HepG2 (cell line): Measurements from ENCODE around the gene ATP5MG. TPM values are rescaled to one million over a fixed set of nuclear protein-coding genes. Genes with fewer than 3 reads are reported as not detected.

Experiments used
- ATF4 ChIP-seq, 2 experiments: fragments of 450-650 bp in 1 of 2; sonication (generic) in 1 of 2; formaldehyde crosslinking; IDR thresholded peaks; 2 replicates each; pipeline versions ENCODE4 v1.5.0 to v1.8.0; 2020 to 2022; ENCODE audit warnings: mild to moderate bottlenecking in 1 of 2, missing genetic modification reagents in 1 of 2
- ESRRA ChIP-seq: sonication (generic); formaldehyde crosslinking; IDR thresholded peaks from 2 replicates; pipeline ENCODE4 v1.5.1; 2020; ENCODE audit warnings: mild to moderate bottlenecking, low read depth, missing genetic modification reagents
- HNRNPLL ChIP-seq: fragments of 200-400 bp; formaldehyde crosslinking; IDR thresholded peaks from 2 replicates; pipeline ENCODE4 v1.6.1; 2017; ENCODE audit warnings: mild to moderate bottlenecking, low read depth, low read length; ENCODE audit not compliant: poor library complexity, severe bottlenecking
- KAT2B ChIP-seq: fragments of 150-350 bp; IDR thresholded peaks from 2 replicates; pipeline ENCODE4 v1.6.1; 2014; ENCODE audit warnings: low read depth, low read length, borderline replicate concordance
- KLF6 ChIP-seq: IDR thresholded peaks from 2 replicates; pipeline ENCODE4 v1.8.0; 2016; ENCODE audit warnings: missing biosample characterization, missing genetic modification reagents
- MBNL3 ChIP-seq: fragments of 250-450 bp; sonication (Bioruptor Pico); conservative IDR thresholded peaks from 2 replicates; pipeline ENCODE4 v1.8.0; 2022; ENCODE audit warnings: mild to moderate bottlenecking, inconsistent platforms
- NFE2L2 ChIP-seq: fragments of 150-350 bp; IDR thresholded peaks from 2 replicates; pipeline ENCODE4 v1.6.1; 2014; ENCODE audit warnings: low read length
- NFYB ChIP-seq: sonication (generic); formaldehyde crosslinking; IDR thresholded peaks from 2 replicates; pipeline ENCODE4 v1.4.0; 2020; ENCODE audit warnings: missing genetic modification reagents
- NONO ChIP-seq, 2 experiments: fragments of 450-650 bp in 1 of 2; sonication (generic) in 1 of 2; formaldehyde crosslinking in 1 of 2; IDR thresholded peaks in 1 of 2; conservative IDR thresholded peaks in 1 of 2; 2 replicates each; pipeline versions ENCODE4 v1.6.1 to v1.8.0; 2017 to 2022; ENCODE audit warnings: mild to moderate bottlenecking in 1 of 2, missing genetic modification reagents in 1 of 2, moderate library complexity in 1 of 2
- RNF2 ChIP-seq: fragments of 450-650 bp; conservative IDR thresholded peaks from 2 replicates; pipeline ENCODE4 v1.6.1; 2016; ENCODE audit warnings: low read depth
- SP1 ChIP-seq, 2 experiments: fragments of 450-650 bp in 1 of 2; sonication (generic) in 1 of 2; formaldehyde crosslinking in 1 of 2; IDR thresholded peaks; 2 replicates each; pipeline versions ENCODE4 v1.4.0 to v1.6.1; 2016 to 2020; ENCODE audit warnings: missing genetic modification reagents in 1 of 2
- SYNCRIP ChIP-seq: fragments of 200-400 bp; formaldehyde crosslinking; IDR thresholded peaks from 2 replicates; pipeline ENCODE4 v1.6.1; 2018; ENCODE audit warnings: mild to moderate bottlenecking, low read depth, low read length; ENCODE audit not compliant: insufficient read depth
- TFAP4 ChIP-seq: sonication (generic); IDR thresholded peaks from 2 replicates; pipeline ENCODE4 v1.6.1; 2016; ENCODE audit warnings: low read depth, borderline replicate concordance
- ZBTB33 ChIP-seq: sonication (generic); formaldehyde crosslinking; IDR thresholded peaks from 2 replicates; pipeline ENCODE4 v1.4.0; 2020; ENCODE audit warnings: missing genetic modification reagents
- ZNF124 ChIP-seq: sonication (generic); formaldehyde crosslinking; IDR thresholded peaks from 2 replicates; pipeline ENCODE4 v1.4.0; 2020; ENCODE audit warnings: missing genetic modification reagents
- ZNF207 ChIP-seq: fragments of 450-650 bp; IDR thresholded peaks from 2 replicates; pipeline ENCODE4 v1.6.1; 2016; ENCODE audit warnings: antibody characterized with exemption, borderline replicate concordance
- ZNF431 ChIP-seq: sonication (generic); formaldehyde crosslinking; IDR thresholded peaks from 2 replicates; pipeline ENCODE4 v1.9.0; 2022; ENCODE audit warnings: missing genetic modification reagents, low read depth, mild to moderate bottlenecking, borderline replicate concordance
- ZNF543 ChIP-seq: sonication (generic); formaldehyde crosslinking; IDR thresholded peaks from 2 replicates; pipeline ENCODE4 v1.4.0; 2020; ENCODE audit warnings: mild to moderate bottlenecking, missing genetic modification reagents
- ZNF639 ChIP-seq: conservative IDR thresholded peaks from 2 replicates; pipeline ENCODE4 v1.6.1; 2018; ENCODE audit warnings: missing genetic modification reagents
- ZNF816 ChIP-seq: sonication (generic); formaldehyde crosslinking; IDR thresholded peaks from 2 replicates; pipeline ENCODE4 v1.8.0; 2022; ENCODE audit warnings: missing genetic modification reagents, mild to moderate bottlenecking, borderline replicate concordance
- ZSCAN20 ChIP-seq: sonication (generic); formaldehyde crosslinking; IDR thresholded peaks from 2 replicates; pipeline ENCODE4 v1.4.0; 2020; ENCODE audit warnings: missing genetic modification reagents, mild to moderate bottlenecking, borderline replicate concordance
- polyA plus RNA-seq, 8 experiments: library from polyadenylated mRNA; depleted of rRNA in 3 of 8; stranded (reverse) in 7 of 8; unstranded in 1 of 8; fragments of >200 nt; fragmentation: Illumina TruSeq in 4 of 8; extraction: Trizol in 4 of 8; gene quantifications; 2 replicates each; pipeline versions ENCODE4 v1.2.1 to v1.2.3, GENCODE V29; 2011 to 2016; ENCODE audit warnings: low read depth in 4 of 8, missing spikeins in 1 of 8, mixed read lengths in 1 of 8; ENCODE audit not compliant: insufficient read depth in 1 of 8
- total RNA-seq, 5 experiments: library from RNA; depleted of rRNA; stranded (reverse); fragments of >200 nt; fragmentation: Illumina TruSeq; extraction: Trizol; gene quantifications; 2 replicates each; pipeline ENCODE4 v1.2.3, GENCODE V29; 2016; ENCODE audit warnings: low read depth in 1 of 5

ATP5MG gene
- total and polyA plus RNA-seq, 2 of the 13 experiments (the other 11 are each of a cell fraction or from before 2014, with no cell fraction given), result 260 to 320 TPM

- TF ChIP-seq KAT2B, result no peak
- TF ChIP-seq ZNF207, result no peak
- TF ChIP-seq NFE2L2, result no peak
- peak; percentile 91; the same call in 1 of the 2 replicates for TF ChIP-seq ZNF816 (CRISPR knock-in tag)
- TF ChIP-seq ZSCAN20, result no peak
- no peak; the same call in 1 of the 2 replicates for TF ChIP-seq RNF2
- TF ChIP-seq HNRNPLL, result peak; percentile 88
- TF ChIP-seq ZNF543 (CRISPR knock-in tag), result peak; percentile 67; the same call in 1 of the 2 replicates
- 0 out of 2 replicates have a peak, but pooled peaks have one; percentile 59 for TF ChIP-seq ZNF124 (CRISPR knock-in tag)
- no peak for TF ChIP-seq NFYB (CRISPR knock-in tag)
- no peak for TF ChIP-seq NONO (IDR thresholded peaks at IDR 0.05)
- peak; percentile 76 for TF ChIP-seq NONO (CRISPR knock-in tag; conservative IDR thresholded peaks at IDR 0.05)
- peak in 1 of 2 experiments; percentile 23; a peak in 1 of 4 replicates for TF ChIP-seq ATF4 (CRISPR knock-in tag; IDR thresholded peaks at IDR 0.05)
- peak; percentile 26 for TF ChIP-seq ESRRA
- no peak for TF ChIP-seq SYNCRIP
- no peak for TF ChIP-seq SP1 (IDR thresholded peaks at IDR 0.05)
- TF ChIP-seq SP1 (CRISPR knock-in tag; IDR thresholded peaks at IDR 0.05), result peak; percentile 87
- peak; percentile 66; the same call in 1 of the 2 replicates for TF ChIP-seq ZNF431 (CRISPR knock-in tag)
- TF ChIP-seq KLF6 (CRISPR knock-in tag), result 0 out of 2 replicates have a peak, but pooled peaks have one; percentile 37
- no peak for TF ChIP-seq ZBTB33 (CRISPR knock-in tag)
- TF ChIP-seq ZNF639 (CRISPR knock-in tag), result peak; percentile 89
- peak; percentile 51; the same call in 1 of the 2 replicates for TF ChIP-seq TFAP4
- TF ChIP-seq MBNL3, result no peak
Observed at GRCh38 chr11:118435893-118436624, 34.7 kb downstream of the ATP5MG start, which contains the start of gene KMT2A (continued).
